RPMI8226 (cell line): ENCODE measurements around the gene CTF1.
"Not testable (repeated sequence)": the region's sequence is repeated elsewhere in the genome, so short reads cannot be mapped to it uniquely, and the experiment has no call there.

Source experiments
- DNase-seq: peaks from one replicate; pipeline ENCODE4 v3.0.0-alpha.2; 2015

Gene CTF1, protein sequence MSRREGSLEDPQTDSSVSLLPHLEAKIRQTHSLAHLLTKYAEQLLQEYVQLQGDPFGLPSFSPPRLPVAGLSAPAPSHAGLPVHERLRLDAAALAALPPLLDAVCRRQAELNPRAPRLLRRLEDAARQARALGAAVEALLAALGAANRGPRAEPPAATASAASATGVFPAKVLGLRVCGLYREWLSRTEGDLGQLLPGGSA

GRCh38 chr16:30896261-30896888, at the start of gene CTF1:
Gene CTF1 (plus strand): TSS chr16:30896614. CDS start chr16:30896644, 30 bp downstream.
- DNase-seq, result no peak

DNA sequence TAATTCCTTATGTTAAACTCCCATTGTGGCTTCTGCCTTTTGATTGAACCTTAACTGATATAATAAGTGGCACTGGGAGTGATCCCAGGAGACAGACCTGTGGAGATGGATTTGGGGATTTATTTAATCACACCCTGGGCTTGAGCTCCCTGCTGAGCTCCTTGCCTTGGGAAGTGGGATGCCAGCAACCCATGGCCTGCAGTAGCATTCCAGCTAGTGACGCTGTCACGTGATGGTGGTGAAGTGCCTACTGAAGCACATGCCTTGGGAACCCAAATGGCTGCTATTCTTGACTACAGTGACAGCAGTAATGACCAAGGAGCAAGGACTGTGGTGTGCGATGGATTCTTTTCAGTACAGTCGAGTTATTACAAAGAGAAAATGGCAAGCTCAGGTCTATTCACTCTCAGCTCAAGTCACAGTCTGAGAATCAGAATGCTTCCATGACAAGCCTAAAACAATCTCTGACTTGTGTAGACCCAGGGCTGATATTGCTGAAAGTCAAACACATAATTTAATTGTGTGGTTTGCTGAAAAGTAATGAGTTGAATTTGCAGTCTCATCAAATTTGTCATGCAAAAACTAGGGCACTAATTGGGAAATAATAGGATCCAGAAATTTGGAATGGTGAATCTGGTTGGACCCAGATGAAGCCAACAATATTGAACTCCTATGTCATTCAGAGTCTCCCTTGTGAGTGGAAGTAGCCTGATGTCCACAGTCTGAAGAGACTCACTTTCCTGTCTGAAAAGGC, 49.6 kb upstream of the CTF1 start:
- no peak for DNase-seq

DNA sequence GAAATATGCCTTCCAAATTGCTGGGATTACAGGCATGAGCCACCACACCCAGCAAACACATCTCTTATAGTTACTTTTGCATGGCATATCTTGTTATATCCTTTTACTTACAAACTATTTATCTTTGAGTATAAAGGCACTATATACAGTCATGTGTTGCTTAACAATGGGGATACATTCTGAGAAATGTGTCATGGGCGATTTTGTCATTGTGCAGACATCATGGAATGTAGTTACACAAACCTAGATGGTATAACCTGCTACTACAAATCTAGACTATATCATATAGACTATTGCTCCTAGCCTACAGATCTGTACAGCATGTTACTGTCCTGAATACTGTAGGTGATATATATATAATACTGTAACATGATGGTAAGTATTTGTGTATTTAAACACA, 46.2 kb upstream of the CTF1 start:
- no peak for DNase-seq

- DNase-seq, result no peak
These were observed 42.7 kb upstream of the CTF1 start for GRCh38 chr16:30853758-30854157.

- no peak for DNase-seq
These were observed 38.3 kb upstream of the CTF1 start for GRCh38 chr16:30858111-30858495.

DNA sequence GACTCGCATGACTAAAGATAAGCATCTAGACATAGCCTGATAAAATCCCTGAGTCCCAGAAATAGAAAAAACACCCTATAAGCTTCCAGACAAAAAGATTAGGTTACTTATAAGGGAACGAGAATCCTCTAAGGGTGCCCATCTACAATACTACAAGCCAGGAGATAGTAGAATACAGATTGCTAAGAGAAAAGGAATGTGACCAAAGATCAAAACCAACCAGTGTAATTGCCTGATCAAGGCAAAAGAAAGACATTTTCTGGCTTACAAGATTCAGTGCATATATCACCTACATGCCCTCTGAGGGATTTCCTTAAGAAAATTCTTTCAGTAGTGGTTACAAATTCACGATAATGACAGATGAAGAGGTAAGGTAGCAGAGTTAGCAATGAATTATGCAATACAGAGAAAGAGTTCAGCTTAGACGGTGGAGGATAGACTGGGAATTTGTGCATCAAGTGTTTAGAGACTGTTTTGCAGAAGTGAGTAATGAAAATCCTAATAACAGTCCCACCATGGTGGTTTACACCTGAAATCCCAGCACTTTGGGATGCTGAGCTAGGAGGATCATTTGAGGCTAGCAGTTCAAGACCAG, 37.5 kb upstream of the CTF1 start:
- no peak for DNase-seq

DNA sequence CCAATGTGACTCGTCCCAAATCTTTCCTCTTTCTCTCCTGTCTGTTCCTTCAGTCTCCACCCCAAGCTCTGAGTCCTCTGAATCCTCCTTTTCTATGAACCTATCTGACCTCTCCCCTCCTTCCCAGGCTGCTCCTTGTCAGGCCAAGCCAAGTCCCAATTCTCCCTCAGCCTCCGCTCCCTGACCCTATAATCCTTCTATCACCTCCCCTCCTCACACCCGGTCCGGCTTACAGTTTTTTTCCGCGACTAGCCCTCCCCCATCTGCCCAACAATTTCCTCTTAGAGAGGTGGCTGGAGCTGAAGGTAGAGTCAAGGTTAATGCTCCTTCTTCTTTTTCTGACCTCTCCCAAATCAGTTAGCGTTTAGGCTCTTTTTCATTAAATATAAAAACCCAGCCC, 35.7 kb upstream of the CTF1 start:
- DNase-seq, result not testable (repeated sequence)

DNA sequence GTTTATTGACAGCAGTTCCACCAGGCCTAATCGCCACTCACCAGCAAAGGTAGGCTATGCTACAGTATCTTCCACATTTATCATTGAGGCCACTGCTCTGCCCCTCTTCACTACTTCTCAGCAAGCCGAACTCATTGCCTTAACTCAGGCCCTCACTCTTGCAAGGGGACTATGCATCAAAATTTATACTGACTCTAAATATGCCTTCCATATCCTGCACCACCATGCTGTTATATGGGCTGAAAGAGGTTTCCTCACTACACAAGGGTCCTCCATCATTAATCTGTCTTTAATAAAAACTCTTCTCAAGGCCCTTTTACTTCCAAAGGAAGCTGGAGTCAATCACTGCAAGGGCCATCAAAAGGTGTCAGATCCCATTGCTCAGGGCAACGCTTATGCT, 33.2 kb upstream of the CTF1 start:
- not testable (repeated sequence) for DNase-seq

DNA sequence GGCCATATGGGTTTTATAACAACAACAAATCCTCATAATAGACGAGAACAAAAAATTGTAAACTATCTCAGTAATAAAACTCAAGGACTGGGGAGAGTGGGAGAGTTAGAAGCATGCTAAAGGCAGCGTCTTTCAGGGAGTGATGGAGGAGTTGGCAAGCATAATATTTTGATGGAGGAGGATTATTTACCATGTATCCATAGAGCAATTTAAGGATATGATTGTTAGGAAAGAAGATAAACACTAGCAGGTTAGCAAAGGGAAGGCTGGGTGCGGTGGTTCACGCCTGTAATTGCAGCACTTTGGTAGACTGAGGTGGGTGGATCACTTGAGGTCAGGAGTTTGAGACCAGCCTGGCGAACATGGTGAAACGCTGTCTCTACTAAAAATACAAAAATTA, 30.4 kb upstream of the CTF1 start:
- DNase-seq, result no peak

GRCh38 chr16:30867747-30868146, 28.7 kb upstream of the CTF1 start:
- DNase-seq, result peak; percentile 31

DNA sequence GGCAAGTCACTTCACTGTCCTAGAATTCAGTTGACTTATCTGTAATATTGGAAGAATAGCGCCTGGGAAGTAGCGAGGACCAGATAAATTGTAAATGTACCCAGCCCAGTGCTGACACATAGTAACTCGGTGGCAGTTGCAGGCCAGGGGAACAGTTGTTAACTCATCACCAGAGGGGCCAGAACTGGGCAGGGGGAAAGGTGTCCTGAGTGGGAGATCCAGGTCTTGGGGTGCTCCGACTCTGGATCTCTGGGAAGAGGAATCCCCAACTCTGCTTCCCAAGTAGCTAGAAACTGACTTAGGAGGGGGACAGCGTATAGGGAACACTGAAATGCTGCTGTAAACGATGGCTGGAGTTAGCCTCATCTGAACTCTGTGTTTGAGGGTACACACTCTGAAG, 25.5 kb upstream of the CTF1 start:
- no peak for DNase-seq

DNA sequence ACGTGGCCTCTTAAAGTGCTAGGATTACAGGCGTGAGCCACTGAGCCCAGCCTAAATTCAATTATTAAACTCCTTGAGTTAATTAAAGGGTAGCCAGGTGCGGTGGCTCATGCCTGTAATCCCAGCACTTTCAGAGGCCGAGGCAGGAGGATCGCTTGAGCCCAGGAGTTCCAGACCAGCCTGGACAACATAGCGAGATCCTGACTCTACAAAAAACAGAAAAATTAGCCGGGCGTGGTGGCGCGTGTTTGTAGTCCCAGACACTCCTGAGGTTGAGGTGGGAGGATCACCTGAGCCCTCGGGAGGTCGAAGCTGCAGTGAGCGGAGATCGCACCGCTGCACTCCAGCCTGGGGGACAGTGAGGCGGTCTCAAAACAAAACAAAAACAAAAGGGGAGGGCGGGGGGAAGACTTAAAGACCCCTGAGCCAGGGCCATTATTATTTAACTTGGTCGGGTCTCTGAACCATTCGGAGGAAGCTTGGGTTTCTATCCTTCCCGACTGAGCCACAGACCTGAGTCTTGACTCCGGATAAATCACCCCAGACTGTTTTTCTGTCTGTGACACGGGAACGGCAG, 22.1 kb upstream of the CTF1 start:
- peak; percentile 28 for DNase-seq

DNA sequence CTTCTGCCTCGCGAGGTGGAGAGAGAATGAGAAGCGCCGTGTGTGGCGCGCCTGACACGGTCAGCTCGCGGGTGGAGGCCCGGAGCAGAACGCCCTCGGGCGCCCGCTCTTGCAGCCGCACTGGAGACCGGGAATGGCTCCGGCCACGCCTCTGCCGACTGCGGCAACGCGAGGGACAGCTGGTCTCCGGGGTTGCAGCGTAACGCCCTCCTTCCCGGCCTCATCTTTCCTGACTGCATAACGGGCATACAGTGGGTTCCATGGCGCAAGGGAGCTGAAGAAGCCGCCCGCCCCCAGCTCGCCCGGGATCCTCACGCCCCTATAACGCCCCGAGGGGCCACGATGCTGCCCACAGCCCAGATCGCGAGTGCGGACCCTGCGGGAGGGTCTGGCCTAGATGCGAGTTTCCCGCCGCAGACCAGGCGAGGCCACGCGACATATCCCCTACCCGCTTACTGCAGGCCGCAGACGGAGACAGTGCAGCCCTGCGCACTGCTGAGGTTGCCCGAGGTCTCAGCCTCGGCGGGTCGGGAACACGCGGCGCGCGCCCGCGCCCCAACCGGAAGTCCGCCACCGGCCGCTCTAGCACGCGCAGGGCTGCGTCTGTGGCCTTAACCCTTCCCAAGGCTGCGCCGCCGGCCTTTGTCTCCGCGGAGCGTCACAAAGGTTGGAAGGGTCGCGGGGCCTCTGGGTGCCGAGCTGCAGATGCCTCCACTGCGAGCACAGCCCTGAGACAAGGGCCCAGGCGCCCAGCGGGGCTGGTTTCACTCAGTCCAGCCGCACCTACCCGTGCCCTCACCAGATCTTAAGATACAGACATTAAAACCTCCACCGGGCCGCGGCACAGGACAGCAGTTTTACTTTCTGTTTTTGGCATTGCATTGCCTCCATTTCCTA, 21.3 kb upstream of the CTF1 start:
- DNase-seq, result peak; percentile 97

GRCh38 chr16:30875871-30876801, 20.3 kb upstream of the CTF1 start:
- peak; percentile 75 for DNase-seq

DNA sequence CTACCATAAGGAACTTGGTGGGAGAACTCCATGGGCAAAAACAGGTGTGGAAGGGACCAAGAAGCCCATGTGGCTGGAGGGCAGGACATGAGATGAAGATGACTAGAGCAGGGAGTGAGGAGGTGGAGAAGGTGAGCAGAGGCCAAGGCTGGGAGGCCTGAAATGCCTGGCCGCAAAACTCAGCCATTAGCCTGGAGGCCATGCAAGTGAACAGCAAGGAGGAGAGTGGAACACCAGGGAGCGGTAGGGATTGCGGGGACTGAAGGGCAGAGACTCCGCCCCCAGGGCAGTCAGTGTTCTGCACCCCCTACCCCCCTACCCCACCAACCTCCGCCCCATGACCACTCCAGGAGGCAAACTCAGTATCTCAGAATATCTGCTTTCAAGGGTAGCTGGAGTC, 19.5 kb upstream of the CTF1 start:
- no peak for DNase-seq

DNA sequence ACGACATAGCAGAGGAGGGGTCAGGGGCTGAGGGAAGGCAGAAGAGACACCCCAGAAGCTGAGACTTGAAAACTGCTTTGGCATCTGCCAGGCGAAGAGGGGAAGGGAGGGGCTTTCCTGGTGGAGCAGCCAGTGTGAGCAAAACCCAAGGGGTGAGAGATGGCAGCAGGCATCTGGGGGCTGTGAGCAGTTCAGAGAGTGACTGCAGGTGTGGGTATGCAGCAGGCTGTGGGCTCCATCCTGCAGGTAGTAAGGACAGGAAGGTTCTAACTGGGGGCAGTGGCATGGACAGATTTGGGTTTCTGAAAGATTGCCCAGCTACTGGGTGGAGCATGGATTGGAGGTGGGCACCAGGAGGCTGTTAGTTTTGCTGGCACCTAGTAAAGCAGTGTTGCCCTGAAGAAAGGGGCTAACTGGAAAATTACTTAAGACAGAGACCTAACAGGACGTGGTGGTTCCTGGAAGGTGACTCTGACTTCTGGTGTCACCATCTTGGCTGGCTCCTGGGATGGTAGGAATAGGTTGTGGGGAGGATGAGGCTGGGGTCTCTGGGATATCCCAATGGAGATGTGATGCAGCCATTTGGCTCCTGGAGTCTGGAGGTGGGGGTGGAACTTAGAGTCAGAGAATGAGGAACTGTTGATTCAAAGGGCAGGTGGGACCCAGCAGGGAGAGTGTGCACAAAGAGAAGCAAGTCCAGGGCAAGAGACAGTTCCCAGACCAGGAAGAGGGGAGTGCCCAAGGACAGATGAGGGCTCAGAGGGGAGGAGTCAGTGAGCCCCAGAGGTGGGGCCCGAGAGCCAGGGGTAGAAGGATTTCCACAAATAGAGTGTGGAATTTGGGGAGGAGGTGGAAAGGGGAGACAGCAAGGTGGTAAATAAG, 13.7 kb upstream of the CTF1 start:
- no peak for DNase-seq

DNA sequence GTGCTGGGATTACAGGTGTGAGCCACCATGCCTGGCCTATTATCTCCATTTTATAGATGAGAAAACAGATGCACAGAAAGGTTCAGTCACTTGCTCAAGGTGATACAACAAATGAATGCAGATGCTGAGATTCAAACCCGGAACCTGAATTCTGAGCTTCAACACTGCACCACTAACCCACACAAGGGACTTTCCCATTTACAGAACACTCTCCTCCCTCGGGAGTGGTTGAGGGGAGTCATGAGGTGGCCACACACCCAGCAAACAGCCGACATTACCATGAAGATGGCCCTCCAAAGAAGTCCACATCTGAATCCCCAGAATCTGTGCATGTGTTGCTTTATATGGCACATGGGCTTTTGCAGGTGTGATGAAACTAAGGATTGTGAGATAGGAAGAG, 11.7 kb upstream of the CTF1 start:
- DNase-seq, result no peak

GRCh38 chr16:30885196-30885595, 11.2 kb upstream of the CTF1 start:
- no peak for DNase-seq

DNA sequence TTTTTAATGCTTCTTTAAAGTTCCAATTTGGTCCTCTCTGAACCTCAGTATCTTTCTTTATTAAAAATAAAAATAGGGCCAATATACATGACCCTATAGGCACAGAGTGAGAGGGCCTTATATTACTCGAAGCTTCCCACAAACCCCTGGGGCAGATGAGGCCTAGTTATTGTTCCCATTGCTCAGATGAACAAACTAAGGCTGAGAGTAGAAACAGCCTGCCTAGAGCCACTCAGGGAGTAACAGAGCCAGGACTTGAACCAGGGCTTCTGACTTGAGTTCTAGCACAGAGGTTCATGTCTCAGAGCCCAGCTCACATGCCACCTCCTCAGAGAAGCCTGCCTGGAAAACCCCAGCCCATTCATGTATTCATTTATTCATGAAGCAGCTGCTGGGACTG, 10.3 kb upstream of the CTF1 start:
- no peak for DNase-seq

DNA sequence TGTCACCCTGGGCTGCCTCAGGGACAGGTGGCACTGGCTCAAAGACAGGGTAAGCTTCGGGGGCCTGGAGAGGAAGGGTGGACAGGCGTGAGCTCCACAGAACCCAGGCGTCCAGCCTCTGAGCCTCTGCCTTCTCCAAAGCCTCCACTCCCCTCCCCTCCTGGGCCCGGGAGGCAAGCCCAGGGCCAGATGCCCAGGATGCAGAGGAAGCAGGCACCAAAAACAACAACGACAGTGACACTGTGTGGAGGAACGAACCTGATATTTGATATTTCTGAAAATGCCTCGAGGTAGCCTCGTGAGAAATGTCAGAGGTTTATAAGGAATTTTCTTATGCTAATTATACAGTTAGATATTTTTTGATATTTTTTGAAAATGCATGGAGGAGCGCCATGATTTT, 8.5 kb upstream of the CTF1 start:
- DNase-seq, result no peak
